ENCODE data around the gene LORICRIN. TPM values are rescaled to one million over a fixed set of nuclear protein-coding genes. Genes with fewer than 3 reads are reported as not detected.

LORICRIN gene
- total and polyA plus RNA-seq, 4 donors: not detected

GRCh38 chr1:153305682-153306081 is 46.2 kb downstream of the LORICRIN start:
- no peak for DNase-seq (ENCODE audit: low spot score)
- no peaks in the 10 kb centered on the region for H3K27me3 ChIP-seq (ENCODE audit: control insufficient read depth in 4 of 4, insufficient read depth in 4 of 4, low read length in 3 of 4)
- H3K4me1 ChIP-seq (ENCODE audit: control insufficient read depth in 4 of 4, insufficient read depth in 4 of 4, low read length in 3 of 4): no peaks in the 10 kb centered on the region
- no peak overlapping the region for H3K9ac ChIP-seq (ENCODE audit: low read depth in 1 of 2, low read length in 2 of 2)
- 84% methylated on average over 6 of the region's 6 CpGs for WGBS
- no peak overlapping the region for H3K4me3 ChIP-seq (ENCODE audit: low read depth in 1 of 3, low read length in 3 of 3)
- no peaks in the 10 kb centered on the region for H3K9me3 ChIP-seq (ENCODE audit: control insufficient read depth in 4 of 4, low read length in 3 of 4)
- H3K36me3 ChIP-seq (ENCODE audit: control insufficient read depth in 4 of 4, insufficient read depth in 3 of 4, low read depth in 1 of 4, low read length in 3 of 4): no peaks in the 10 kb centered on the region
- no peak for TF ChIP-seq GABPA (IDR thresholded peaks at IDR 0.05 in 1 of 2, conservative IDR thresholded peaks at IDR 0.05 in 1 of 2)
- TF ChIP-seq TAF1 (conservative IDR thresholded peaks at IDR 0.05): no peak
- TF ChIP-seq REST (IDR thresholded peaks at IDR 0.05): no peak
- TF ChIP-seq ATF3 (IDR thresholded peaks at IDR 0.05): no peak
- TF ChIP-seq JUND (IDR thresholded peaks at IDR 0.05): no peak
- TF ChIP-seq ZBTB33 (IDR thresholded peaks at IDR 0.05): no peak
- TF ChIP-seq FOXA1 (IDR thresholded peaks at IDR 0.05): no peak
- TF ChIP-seq RXRA (IDR thresholded peaks at IDR 0.05): no peak
- TF ChIP-seq EGR1 (IDR thresholded peaks at IDR 0.05; ENCODE audit: low read depth in 2 of 2): no peak
- no peak for TF ChIP-seq HNF4G (IDR thresholded peaks at IDR 0.05)
- TF ChIP-seq NR2F2 (IDR thresholded peaks at IDR 0.05): no peak
- no peak for TF ChIP-seq YY1 (IDR thresholded peaks at IDR 0.05)
- no peak overlapping the region for H3K27ac ChIP-seq (ENCODE audit: low read depth in 1 of 2, low read length in 2 of 2)

- 80% methylated on average over 22 of the region's 22 CpGs for WGBS
- H3K9me3 ChIP-seq (ENCODE audit: control insufficient read depth in 4 of 4, low read length in 3 of 4): no peaks in the 10 kb centered on the region
- no peak overlapping the region for H3K9ac ChIP-seq (ENCODE audit: low read depth in 1 of 2, low read length in 2 of 2)
- no peak overlapping the region for H3K27ac ChIP-seq (ENCODE audit: low read depth in 1 of 2, low read length in 2 of 2)
- no peaks in the 10 kb centered on the region for H3K36me3 ChIP-seq (ENCODE audit: control insufficient read depth in 4 of 4, insufficient read depth in 3 of 4, low read depth in 1 of 4, low read length in 3 of 4)
- H3K4me1 ChIP-seq (ENCODE audit: control insufficient read depth in 4 of 4, insufficient read depth in 4 of 4, low read length in 3 of 4): no peaks in the 10 kb centered on the region
- H3K27me3 ChIP-seq (ENCODE audit: control insufficient read depth in 4 of 4, insufficient read depth in 4 of 4, low read length in 3 of 4): no peaks in the 10 kb centered on the region
- no peak for DNase-seq (ENCODE audit: low spot score)
- H3K4me3 ChIP-seq (ENCODE audit: low read depth in 1 of 3, low read length in 3 of 3): no peak overlapping the region
- no peak for TF ChIP-seq JUND (IDR thresholded peaks at IDR 0.05)
- TF ChIP-seq NR2F2 (IDR thresholded peaks at IDR 0.05): no peak
- TF ChIP-seq FOXA1 (IDR thresholded peaks at IDR 0.05): no peak
- TF ChIP-seq YY1 (IDR thresholded peaks at IDR 0.05): no peak
- no peak for TF ChIP-seq RXRA (IDR thresholded peaks at IDR 0.05)
- no peak for TF ChIP-seq REST (IDR thresholded peaks at IDR 0.05)
- no peak for TF ChIP-seq TAF1 (conservative IDR thresholded peaks at IDR 0.05)
- no peak for TF ChIP-seq HNF4G (IDR thresholded peaks at IDR 0.05)
- TF ChIP-seq MAX (IDR thresholded peaks at IDR 0.05): no peak
- TF ChIP-seq ZBTB33 (IDR thresholded peaks at IDR 0.05): no peak
Measured at GRCh38 chr1:153306303-153307220, 47.1 kb downstream of the LORICRIN start.
